Measurements from ENCODE around the gene PHLDB3. TPM values are rescaled to one million over a fixed set of nuclear protein-coding genes. Genes with fewer than 3 reads are reported as not detected.

PHLDB3 gene
- total RNA-seq, 2 experiments from 2014 or later = 11.9 to 18.6 TPM

GRCh38 chr19:43540381-43540780 is 35.8 kb upstream of the PHLDB3 start:
- ChIA-PET POLR2A (no interaction called here), CTCF (interaction anchor here (0.6 to 7.9 kb wide), 2 partner anchors 13 to 39 kb away, joined by 4 to 46 read pairs; no protein-coding TSS in a partner anchor)
- no peaks in the 10 kb centered on the region for H3K27me3 Mint-ChIP-seq
- peaks cover 5% of the 10 kb centered on the region for H3K9me3 Mint-ChIP-seq
- H3K4me3 Mint-ChIP-seq = no peak overlapping the region
- peaks cover 54% of the 10 kb centered on the region for H3K36me3 Mint-ChIP-seq (ENCODE audit: low read depth)
- H3K27ac Mint-ChIP-seq = no peak overlapping the region
- DNase-seq = no peak
- peaks cover 1% of the 10 kb centered on the region for H3K4me1 Mint-ChIP-seq

- H3K36me3 Mint-ChIP-seq (ENCODE audit: low read depth) = peaks cover 55% of the 10 kb centered on the region
- peaks cover 7% of the 10 kb centered on the region for H3K4me1 Mint-ChIP-seq
- no peak overlapping the region for H3K4me3 Mint-ChIP-seq
- DNase-seq = no peak
- H3K27ac Mint-ChIP-seq = no peak overlapping the region
- ChIA-PET CTCF (interaction anchor here (1.1 to 7.9 kb wide), 2 partner anchors 11 to 15 kb away, joined by 3 to 46 read pairs; no protein-coding TSS in a partner anchor), POLR2A (no interaction called here)
- peaks cover 5% of the 10 kb centered on the region for H3K9me3 Mint-ChIP-seq
- no peaks in the 10 kb centered on the region for H3K27me3 Mint-ChIP-seq
These were observed 34.4 kb upstream of the PHLDB3 start for GRCh38 chr19:43538922-43539321.

- peaks cover 30% of the 10 kb centered on the region for H3K36me3 Mint-ChIP-seq (ENCODE audit: low read depth)
- POLR2A ChIA-PET = no interaction called here
- peak overlapping the region; percentile 81 for H3K27ac Mint-ChIP-seq
- peak; percentile 30 for DNase-seq
- peaks cover 23% of the 10 kb centered on the region for H3K4me1 Mint-ChIP-seq
- H3K27me3 Mint-ChIP-seq = no peaks in the 10 kb centered on the region
- H3K9me3 Mint-ChIP-seq = peaks cover 5% of the 10 kb centered on the region
- CTCF ChIA-PET = interaction anchor here (1.4 to 7.9 kb wide), 5 partner anchors 10 to 118 kb away, joined by 3 to 46 read pairs (median 9); no protein-coding TSS in a partner anchor
- no peak overlapping the region for H3K4me3 Mint-ChIP-seq
These were observed 30.5 kb upstream of the PHLDB3 start for GRCh38 chr19:43534816-43535761.

- Mint-ChIP-seq H3K27me3 (no peaks in the 10 kb centered on the region), H3K9me3 (peaks cover 5% of the 10 kb centered on the region), H3K4me1 (peaks cover 23% of the 10 kb centered on the region), H3K4me3 (peak overlapping the region; percentile 89), H3K36me3 (ENCODE audit: low read depth) (peaks cover 25% of the 10 kb centered on the region), H3K27ac (peak overlapping the region; percentile 100)
- ChIA-PET CTCF (interaction anchor here (1.4 to 7.9 kb wide), 6 partner anchors 9 to 119 kb away, joined by 3 to 46 read pairs (median 16); no protein-coding TSS in a partner anchor), POLR2A (interaction anchor here (1.1 kb wide), 1 partner anchor 60 kb away, joined by 5 read pairs; no protein-coding TSS in a partner anchor)
- DNase-seq = no peak
These were observed 29.8 kb upstream of the PHLDB3 start for GRCh38 chr19:43534305-43534815.

GRCh38 chr19:43533546-43534304 is 29.2 kb upstream of the PHLDB3 start:
- DNase-seq = peak; percentile 96
- POLR2A ChIA-PET = interaction anchor here (1.1 kb wide), 1 partner anchor 61 kb away, joined by 5 read pairs; no protein-coding TSS in a partner anchor
- Mint-ChIP-seq H3K27me3 (no peaks in the 10 kb centered on the region), H3K4me3 (peak overlapping the region; percentile 89), H3K36me3 (ENCODE audit: low read depth) (peaks cover 19% of the 10 kb centered on the region), H3K27ac (peak overlapping the region; percentile 100), H3K4me1 (peaks cover 23% of the 10 kb centered on the region), H3K9me3 (peaks cover 2% of the 10 kb centered on the region)
- CTCF ChIA-PET = interaction anchor here (0.8 to 4.5 kb wide), 5 partner anchors 15 to 87 kb away, joined by 4 to 21 read pairs (median 6); no protein-coding TSS in a partner anchor

- ChIA-PET CTCF (interaction anchor here (0.8 to 4.5 kb wide), 8 partner anchors 11 to 86 kb away, joined by 3 to 21 read pairs (median 4); partner anchors contain the start of genes IRGQ and ZNF576), POLR2A (interaction anchor here (1.1 kb wide), 1 partner anchor 62 kb away, joined by 5 read pairs; no protein-coding TSS in a partner anchor)
- Mint-ChIP-seq H3K27me3 (no peaks in the 10 kb centered on the region), H3K4me1 (peaks cover 25% of the 10 kb centered on the region), H3K4me3 (peak within 1 kb of the TSS; percentile 89), H3K27ac (peak within 1 kb of the TSS; percentile 100), H3K36me3 (ENCODE audit: low read depth) (peaks cover 13% of the 10 kb centered on the region), H3K9me3 (no peaks in the 10 kb centered on the region)
- DNase-seq = peak; percentile 88
These were observed 28.5 kb upstream of the PHLDB3 start, which contains the start of gene ZNF575 for GRCh38 chr19:43532962-43533545. ZNF575 (plus strand) TSS chr19:43533188; CDS start chr19:43534423, 1,235 bp downstream.

- peaks cover 29% of the 10 kb centered on the region for H3K4me1 Mint-ChIP-seq
- ChIA-PET POLR2A (interaction anchor here (1.1 kb wide), 1 partner anchor 22 kb away, joined by 3 read pairs; no protein-coding TSS in a partner anchor), CTCF (interaction anchor here (0.8 to 4.5 kb wide), 8 partner anchors 10 to 86 kb away, joined by 3 to 21 read pairs (median 4); partner anchors contain the start of genes IRGQ and ZNF576)
- H3K27me3 Mint-ChIP-seq = no peaks in the 10 kb centered on the region
- H3K36me3 Mint-ChIP-seq (ENCODE audit: low read depth) = peaks cover 12% of the 10 kb centered on the region
- DNase-seq = peak; percentile 74
- peak overlapping the region; percentile 96 for H3K27ac Mint-ChIP-seq
- peak overlapping the region; percentile 89 for H3K4me3 Mint-ChIP-seq
- H3K9me3 Mint-ChIP-seq = no peaks in the 10 kb centered on the region
These were observed 28.0 kb upstream of the PHLDB3 start for GRCh38 chr19:43532571-43532961.

- ChIA-PET POLR2A (interaction anchor here (0.8 kb wide), 1 partner anchor 9 kb away, joined by 3 read pairs; no protein-coding TSS in a partner anchor), CTCF (interaction anchor here (0.6 to 2.1 kb wide), 10 partner anchors 8 to 95 kb away, joined by 3 to 9 read pairs (median 3); partner anchors contain the start of gene PHLDB3)
- Mint-ChIP-seq H3K4me1 (peaks cover 31% of the 10 kb centered on the region), H3K4me3 (peak overlapping the region; percentile 38), H3K27ac (no peak overlapping the region), H3K36me3 (ENCODE audit: low read depth) (peaks cover 3% of the 10 kb centered on the region), H3K9me3 (no peaks in the 10 kb centered on the region), H3K27me3 (no peaks in the 10 kb centered on the region)
- no peak for DNase-seq
These were observed 23.5 kb upstream of the PHLDB3 start for GRCh38 chr19:43527860-43528622.

- peaks cover 26% of the 10 kb centered on the region for H3K4me1 Mint-ChIP-seq
These were observed 22.6 kb upstream of the PHLDB3 start, which contains the start of gene ETHE1 for GRCh38 chr19:43526884-43527859. ETHE1 (minus strand) TSS chr19:43527201; CDS start chr19:43527177, 24 bp downstream.

More at GRCh38 chr19:43526884-43527859, 22.6 kb upstream of the PHLDB3 start, which contains the start of gene ETHE1:
- Mint-ChIP-seq H3K9me3 (no peaks in the 10 kb centered on the region), H3K27ac (peak within 1 kb of the TSS; percentile 95), H3K4me3 (peak within 1 kb of the TSS; percentile 95), H3K27me3 (no peaks in the 10 kb centered on the region), H3K36me3 (ENCODE audit: low read depth) (peaks cover 7% of the 10 kb centered on the region)
- peak; percentile 79 for DNase-seq
- POLR2A ChIA-PET = interaction anchor here (0.8 kb wide), 1 partner anchor 8 kb away, joined by 3 read pairs; no protein-coding TSS in a partner anchor
- CTCF ChIA-PET = interaction anchor here (1.0 to 2.1 kb wide), 6 partner anchors 8 to 94 kb away, joined by 3 to 9 read pairs (median 4); no protein-coding TSS in a partner anchor
